H1 (cell line): ENCODE data around the gene RBM46.

ENCODE experiments used
- EGR1 ChIP-seq: IDR thresholded peaks from 2 replicates; pipeline ENCODE4 v1.6.1; 2011; ENCODE audit warnings: low read depth, low read length, borderline replicate concordance
- EP300 ChIP-seq, 2 experiments: IDR thresholded peaks; 1 replicate in 1 of 2; 2 replicates in 1 of 2; pipeline ENCODE4 v1.6.1; 2011 to 2012; ENCODE audit warnings: low read depth in 2 of 2, low read length in 2 of 2, mild to moderate bottlenecking in 2 of 2, borderline replicate concordance in 1 of 2, inconsistent platforms in 1 of 2, moderate library complexity in 1 of 2
- EZH2 ChIP-seq: fragments of 200-600 bp; sonication (generic); IDR thresholded peaks from 2 replicates; pipeline ENCODE4 v1.7.1; 2012; ENCODE audit warnings: low read depth, mild to moderate bottlenecking, moderate library complexity, low read length, inconsistent platforms; ENCODE audit not compliant: severe bottlenecking
- HDAC2 ChIP-seq, 2 experiments: fragments of 300-600 bp in 1 of 2; sonication (generic) in 1 of 2; IDR thresholded peaks; 2 replicates each; pipeline ENCODE4 v1.6.1; 2011 to 2012; ENCODE audit warnings: low read depth in 2 of 2, low read length in 2 of 2, mild to moderate bottlenecking in 2 of 2, moderate library complexity in 2 of 2, borderline replicate concordance in 1 of 2, inconsistent platforms in 1 of 2
- POLR2A ChIP-seq, 2 experiments: IDR thresholded peaks; 1 replicate in 1 of 2; 2 replicates in 1 of 2; pipeline ENCODE4 v1.6.1; 2011; ENCODE audit warnings: low read depth in 2 of 2, low read length in 2 of 2, mild to moderate bottlenecking in 2 of 2; ENCODE audit errors: control extremely low read depth in 1 of 2
- RAD21 ChIP-seq, 2 experiments: IDR thresholded peaks in 1 of 2; conservative IDR thresholded peaks in 1 of 2; 2 replicates each; pipeline ENCODE4 v1.6.1; 2011; ENCODE audit warnings: low read depth in 2 of 2, low read length in 2 of 2, improper control_type of control experiment in 1 of 2, inconsistent platforms in 1 of 2, mild to moderate bottlenecking in 1 of 2, moderate library complexity in 1 of 2
- RNF2 ChIP-seq: fragments of 200-900, 300-1000 bp; sonication (generic); IDR thresholded peaks from 2 replicates; pipeline ENCODE4 v1.7.1; 2016; ENCODE audit warnings: borderline replicate concordance, low read depth, mild to moderate bottlenecking, antibody characterized with exemption, low read length; ENCODE audit not compliant: poor library complexity, severe bottlenecking; ENCODE audit errors: missing control alignments
- SIN3A ChIP-seq, 2 experiments: IDR thresholded peaks in 1 of 2; conservative IDR thresholded peaks in 1 of 2; 2 replicates each; pipeline ENCODE4 v1.6.1; 2011 to 2012; ENCODE audit warnings: low read length in 2 of 2, improper control_type of control experiment in 1 of 2, low read depth in 1 of 2, mild to moderate bottlenecking in 1 of 2
- TF ChIP-seq, protein P1 (sequence below), 3 experiments: IDR thresholded peaks; 1 replicate in 2 of 3; 2 replicates in 1 of 3; pipeline versions ENCODE4 v1.5.1 to v1.6.1; 2011; ENCODE audit warnings: low read length in 3 of 3, mild to moderate bottlenecking in 3 of 3, inconsistent platforms in 2 of 3, low read depth in 1 of 3, moderate library complexity in 1 of 3; ENCODE audit not compliant: insufficient read depth in 1 of 3; ENCODE audit errors: control extremely low read depth in 1 of 3
- TF ChIP-seq, protein P2 (sequence below): IDR thresholded peaks from 2 replicates; pipeline ENCODE4 v1.6.1; 2011; ENCODE audit warnings: low read length, improper control_type of control experiment

DNA sequence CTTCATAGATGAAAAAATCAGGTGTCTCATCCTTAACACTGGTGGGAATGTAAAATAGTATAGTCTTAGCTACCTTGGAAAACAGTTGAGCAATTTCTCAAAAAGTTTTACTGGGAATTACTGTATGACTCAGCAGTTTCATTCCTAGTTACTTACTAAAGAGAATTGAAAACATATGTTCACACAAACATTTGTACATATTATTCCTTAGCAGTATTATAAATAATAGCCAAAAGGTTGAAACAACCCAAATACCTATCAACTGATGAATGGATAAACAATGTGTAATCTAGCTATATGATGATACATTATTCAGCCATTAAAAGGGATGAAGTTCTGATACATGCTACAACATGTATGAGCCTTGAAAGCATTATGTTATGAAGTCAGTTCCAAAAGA, 41.7 kb downstream of the RBM46 start:
- TF ChIP-seq, protein P1, sequence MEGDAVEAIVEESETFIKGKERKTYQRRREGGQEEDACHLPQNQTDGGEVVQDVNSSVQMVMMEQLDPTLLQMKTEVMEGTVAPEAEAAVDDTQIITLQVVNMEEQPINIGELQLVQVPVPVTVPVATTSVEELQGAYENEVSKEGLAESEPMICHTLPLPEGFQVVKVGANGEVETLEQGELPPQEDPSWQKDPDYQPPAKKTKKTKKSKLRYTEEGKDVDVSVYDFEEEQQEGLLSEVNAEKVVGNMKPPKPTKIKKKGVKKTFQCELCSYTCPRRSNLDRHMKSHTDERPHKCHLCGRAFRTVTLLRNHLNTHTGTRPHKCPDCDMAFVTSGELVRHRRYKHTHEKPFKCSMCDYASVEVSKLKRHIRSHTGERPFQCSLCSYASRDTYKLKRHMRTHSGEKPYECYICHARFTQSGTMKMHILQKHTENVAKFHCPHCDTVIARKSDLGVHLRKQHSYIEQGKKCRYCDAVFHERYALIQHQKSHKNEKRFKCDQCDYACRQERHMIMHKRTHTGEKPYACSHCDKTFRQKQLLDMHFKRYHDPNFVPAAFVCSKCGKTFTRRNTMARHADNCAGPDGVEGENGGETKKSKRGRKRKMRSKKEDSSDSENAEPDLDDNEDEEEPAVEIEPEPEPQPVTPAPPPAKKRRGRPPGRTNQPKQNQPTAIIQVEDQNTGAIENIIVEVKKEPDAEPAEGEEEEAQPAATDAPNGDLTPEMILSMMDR (IDR thresholded peaks at IDR 0.05; ENCODE audit: control extremely low read depth in 1 of 3, insufficient read depth in 1 of 3, low read depth in 1 of 3, low read length in 3 of 3), result no peak
- TF ChIP-seq RAD21 (IDR thresholded peaks at IDR 0.05 in 1 of 2, conservative IDR thresholded peaks at IDR 0.05 in 1 of 2; ENCODE audit: low read depth in 2 of 2, low read length in 2 of 2), result no peak
- no peak for TF ChIP-seq EGR1
- TF ChIP-seq, protein P2, sequence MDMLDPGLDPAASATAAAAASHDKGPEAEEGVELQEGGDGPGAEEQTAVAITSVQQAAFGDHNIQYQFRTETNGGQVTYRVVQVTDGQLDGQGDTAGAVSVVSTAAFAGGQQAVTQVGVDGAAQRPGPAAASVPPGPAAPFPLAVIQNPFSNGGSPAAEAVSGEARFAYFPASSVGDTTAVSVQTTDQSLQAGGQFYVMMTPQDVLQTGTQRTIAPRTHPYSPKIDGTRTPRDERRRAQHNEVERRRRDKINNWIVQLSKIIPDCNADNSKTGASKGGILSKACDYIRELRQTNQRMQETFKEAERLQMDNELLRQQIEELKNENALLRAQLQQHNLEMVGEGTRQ, result no peak
- no peak for TF ChIP-seq RNF2
- no peak for TF ChIP-seq EZH2
- no peak for TF ChIP-seq HDAC2 (IDR thresholded peaks at IDR 0.05; ENCODE audit: borderline replicate concordance in 1 of 2, low read depth in 2 of 2, low read length in 2 of 2)
- TF ChIP-seq POLR2A (IDR thresholded peaks at IDR 0.05; ENCODE audit: control extremely low read depth in 1 of 2, low read depth in 2 of 2, low read length in 2 of 2), result no peak
- no peak for TF ChIP-seq SIN3A (conservative IDR thresholded peaks at IDR 0.05 in 1 of 2, IDR thresholded peaks at IDR 0.05 in 1 of 2; ENCODE audit: low read depth in 1 of 2, low read length in 2 of 2)
- TF ChIP-seq EP300 (IDR thresholded peaks at IDR 0.05; ENCODE audit: borderline replicate concordance in 1 of 2, low read depth in 2 of 2, low read length in 2 of 2), result no peak
